ENCODE measurements around the gene SEC14L5. TPM values are rescaled to one million over a fixed set of nuclear protein-coding genes. Genes with fewer than 3 reads are reported as not detected.

The SEC14L5 gene
- total RNA-seq, 2 donors from 2014 or later, result 0.74 to 0.77 TPM

DNA sequence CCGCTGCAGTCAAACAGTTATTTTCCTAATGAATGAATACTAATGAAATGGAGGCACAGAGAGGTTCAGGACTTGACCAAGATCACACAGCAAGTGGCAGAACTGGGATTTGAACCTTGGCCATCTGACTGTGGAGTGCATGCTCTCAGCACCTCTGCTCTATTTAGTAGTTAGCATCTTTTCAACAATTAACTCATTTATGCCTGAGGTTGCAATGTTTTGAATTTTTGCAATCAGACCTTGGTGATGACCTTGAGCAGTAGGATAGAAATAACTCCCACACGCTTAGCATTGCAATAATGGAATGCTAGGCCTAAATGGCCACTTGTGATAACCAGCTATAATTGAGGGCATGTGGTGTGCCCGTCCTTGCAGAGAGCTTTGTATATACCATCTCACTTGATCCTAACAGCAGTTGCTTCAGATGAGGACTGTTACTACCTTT is 44.6 kb downstream of the SEC14L5 start:
- H3K4me3 ChIP-seq, result no peak overlapping the region
- H3K4me1 ChIP-seq (replicated peaks), result no peaks in the 10 kb centered on the region
- TF ChIP-seq POLR2A (IDR thresholded peaks at IDR 0.05), result no peak
- TF ChIP-seq, protein P1, sequence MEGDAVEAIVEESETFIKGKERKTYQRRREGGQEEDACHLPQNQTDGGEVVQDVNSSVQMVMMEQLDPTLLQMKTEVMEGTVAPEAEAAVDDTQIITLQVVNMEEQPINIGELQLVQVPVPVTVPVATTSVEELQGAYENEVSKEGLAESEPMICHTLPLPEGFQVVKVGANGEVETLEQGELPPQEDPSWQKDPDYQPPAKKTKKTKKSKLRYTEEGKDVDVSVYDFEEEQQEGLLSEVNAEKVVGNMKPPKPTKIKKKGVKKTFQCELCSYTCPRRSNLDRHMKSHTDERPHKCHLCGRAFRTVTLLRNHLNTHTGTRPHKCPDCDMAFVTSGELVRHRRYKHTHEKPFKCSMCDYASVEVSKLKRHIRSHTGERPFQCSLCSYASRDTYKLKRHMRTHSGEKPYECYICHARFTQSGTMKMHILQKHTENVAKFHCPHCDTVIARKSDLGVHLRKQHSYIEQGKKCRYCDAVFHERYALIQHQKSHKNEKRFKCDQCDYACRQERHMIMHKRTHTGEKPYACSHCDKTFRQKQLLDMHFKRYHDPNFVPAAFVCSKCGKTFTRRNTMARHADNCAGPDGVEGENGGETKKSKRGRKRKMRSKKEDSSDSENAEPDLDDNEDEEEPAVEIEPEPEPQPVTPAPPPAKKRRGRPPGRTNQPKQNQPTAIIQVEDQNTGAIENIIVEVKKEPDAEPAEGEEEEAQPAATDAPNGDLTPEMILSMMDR (IDR thresholded peaks at IDR 0.05), result no peak
- no peak for TF ChIP-seq POLR2AphosphoS5 (IDR thresholded peaks at IDR 0.05)
- no peaks in the 10 kb centered on the region for H3K36me3 ChIP-seq
- no peaks in the 10 kb centered on the region for H3K9me3 ChIP-seq
- DNase-seq (ENCODE audit: low spot score), result no peak
- no peak overlapping the region for H3K27ac ChIP-seq
- intact Hi-C loops (cut with DNase I), result no loop called here
- H3K27me3 ChIP-seq (replicated peaks; ENCODE audit: insufficient read depth), result no peaks in the 10 kb centered on the region
- 83% methylated on average over 3 of the region's 3 CpGs for WGBS

DNA sequence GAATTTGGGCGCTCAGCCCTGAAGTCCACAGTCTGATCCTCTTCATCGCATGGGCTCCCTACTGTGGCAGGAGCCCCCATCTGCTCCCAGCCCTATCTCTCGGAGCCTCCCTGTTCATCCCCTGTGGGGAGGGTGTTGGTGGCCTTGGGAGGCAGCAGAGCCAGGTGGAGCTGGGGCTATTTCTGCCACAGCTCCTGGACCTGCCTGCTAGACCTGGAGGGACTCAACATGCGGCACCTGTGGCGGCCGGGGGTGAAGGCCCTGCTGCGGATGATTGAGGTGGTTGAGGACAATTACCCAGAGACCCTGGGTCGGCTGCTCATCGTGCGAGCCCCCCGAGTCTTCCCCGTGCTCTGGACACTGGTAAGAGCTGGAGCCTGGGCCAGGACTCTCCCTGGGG is 45.1 kb downstream of the SEC14L5 start:
- H3K9me3 ChIP-seq, result no peaks in the 10 kb centered on the region
- intact Hi-C loops (cut with DNase I), result no loop called here
- no peaks in the 10 kb centered on the region for H3K4me1 ChIP-seq (replicated peaks)

DNA sequence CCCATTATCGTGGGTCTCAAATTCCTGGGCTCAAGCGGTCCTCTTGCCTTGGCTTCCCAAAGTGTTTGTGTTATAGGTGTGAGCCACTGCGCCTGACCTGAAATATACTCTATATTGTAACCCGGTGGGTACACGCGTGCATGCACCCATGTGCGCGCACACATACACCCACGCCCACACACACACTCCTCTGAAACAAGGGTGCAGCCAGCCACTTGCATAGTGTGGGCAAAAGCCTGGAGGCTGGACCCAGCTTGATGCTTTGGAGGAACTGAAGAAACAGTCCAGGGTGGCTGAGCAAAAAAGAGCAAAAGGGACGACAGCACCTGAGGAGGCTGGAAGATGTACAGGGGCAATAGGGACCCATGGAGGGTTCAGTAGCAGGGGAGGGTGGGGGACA is 45.7 kb downstream of the SEC14L5 start:
- intact Hi-C loops (cut with DNase I), result no loop called here
- H3K27ac ChIP-seq, result no peak overlapping the region
- no peaks in the 10 kb centered on the region for H3K36me3 ChIP-seq
- 90% methylated on average over 10 of the region's 10 CpGs for WGBS
- H3K4me3 ChIP-seq, result no peak overlapping the region
- H3K4me1 ChIP-seq (replicated peaks), result no peaks in the 10 kb centered on the region
- DNase-seq (ENCODE audit: low spot score), result no peak
- no peaks in the 10 kb centered on the region for H3K9me3 ChIP-seq
- TF ChIP-seq POLR2A (IDR thresholded peaks at IDR 0.05) (no peak), POLR2AphosphoS5 (IDR thresholded peaks at IDR 0.05) (no peak)
- TF ChIP-seq, protein P1 (IDR thresholded peaks at IDR 0.05), result no peak
- no peaks in the 10 kb centered on the region for H3K27me3 ChIP-seq (replicated peaks; ENCODE audit: insufficient read depth)

More for the DNA sequence above, 45.1 kb downstream of the SEC14L5 start:
- TF ChIP-seq POLR2AphosphoS5 (IDR thresholded peaks at IDR 0.05), result no peak
- no peak for TF ChIP-seq POLR2A (IDR thresholded peaks at IDR 0.05)
- TF ChIP-seq, protein P1 (IDR thresholded peaks at IDR 0.05), result no peak
- WGBS, result 86% methylated on average over 8 of the region's 12 CpGs
- no peak for DNase-seq (ENCODE audit: low spot score)
- H3K36me3 ChIP-seq, result no peaks in the 10 kb centered on the region
- no peak overlapping the region for H3K4me3 ChIP-seq
- no peak overlapping the region for H3K27ac ChIP-seq
- H3K27me3 ChIP-seq (replicated peaks; ENCODE audit: insufficient read depth), result no peaks in the 10 kb centered on the region

DNA sequence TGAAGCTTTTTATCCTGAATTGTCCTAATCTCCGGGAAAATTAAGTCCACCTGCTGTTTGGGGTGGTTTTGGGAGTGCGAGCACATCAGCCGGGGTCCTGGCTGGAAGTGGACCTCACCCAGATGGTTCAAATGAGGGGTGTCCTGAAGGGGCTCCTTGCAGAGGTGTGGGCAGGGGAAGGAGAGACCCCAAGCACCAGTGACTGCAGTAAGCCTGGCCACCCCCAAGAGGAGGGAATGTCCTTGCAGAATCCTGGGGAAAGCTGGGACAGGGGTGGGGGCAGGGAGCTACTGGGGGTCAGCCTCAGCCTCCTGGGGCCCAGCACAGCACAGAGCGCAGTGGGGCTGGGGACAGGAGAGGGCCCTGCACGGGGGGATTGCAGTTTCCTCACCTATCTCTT is 46.2 kb downstream of the SEC14L5 start:
- WGBS, result 74% methylated on average over 5 of the region's 5 CpGs
- no peaks in the 10 kb centered on the region for H3K27me3 ChIP-seq (replicated peaks; ENCODE audit: insufficient read depth)
- intact Hi-C loops (cut with DNase I), result no loop called here
- no peak overlapping the region for H3K27ac ChIP-seq
- no peak overlapping the region for H3K4me3 ChIP-seq
- no peak for DNase-seq (ENCODE audit: low spot score)
- H3K9me3 ChIP-seq, result no peaks in the 10 kb centered on the region
- no peak for TF ChIP-seq POLR2AphosphoS5 (IDR thresholded peaks at IDR 0.05)
- TF ChIP-seq POLR2A (IDR thresholded peaks at IDR 0.05), result no peak
- TF ChIP-seq, protein P1 (IDR thresholded peaks at IDR 0.05), result no peak
- H3K4me1 ChIP-seq (replicated peaks), result no peaks in the 10 kb centered on the region
- no peaks in the 10 kb centered on the region for H3K36me3 ChIP-seq

DNA sequence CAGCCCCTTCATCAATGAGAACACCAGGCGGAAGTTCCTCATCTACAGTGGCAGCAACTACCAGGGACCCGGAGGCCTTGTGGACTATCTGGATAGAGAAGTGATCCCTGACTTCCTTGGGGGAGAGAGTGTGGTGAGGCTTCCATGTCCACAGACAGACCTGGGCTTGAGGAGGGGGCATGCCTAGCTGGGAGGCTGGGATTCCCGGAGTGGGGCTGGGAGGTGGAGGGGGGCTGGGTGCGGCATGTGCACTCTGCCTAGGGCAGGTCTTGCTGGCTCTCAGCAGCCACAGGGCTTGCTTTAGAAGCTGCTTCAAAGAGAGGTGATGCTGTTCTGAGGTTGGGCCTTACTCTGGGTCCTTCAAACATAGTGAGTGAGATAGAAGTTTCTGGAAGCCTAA is 47.8 kb downstream of the SEC14L5 start:
- H3K36me3 ChIP-seq, result no peaks in the 10 kb centered on the region
- H3K4me1 ChIP-seq (replicated peaks), result no peaks in the 10 kb centered on the region
- no peaks in the 10 kb centered on the region for H3K27me3 ChIP-seq (replicated peaks; ENCODE audit: insufficient read depth)
- 73% methylated on average over 4 of the region's 4 CpGs for whole genome bisulfite sequencing
- no peaks in the 10 kb centered on the region for H3K9me3 ChIP-seq
- H3K4me3 ChIP-seq, result no peak overlapping the region
- intact Hi-C loops (cut with DNase I), result no loop called here
- no peak overlapping the region for H3K27ac ChIP-seq
- DNase-seq (ENCODE audit: low spot score), result no peak
- TF ChIP-seq POLR2A (IDR thresholded peaks at IDR 0.05) (no peak), POLR2AphosphoS5 (IDR thresholded peaks at IDR 0.05) (no peak)
- TF ChIP-seq, protein P1 (IDR thresholded peaks at IDR 0.05), result no peak

Measured in prostate gland (tissue), 2 donors.